ENCODE results near the gene RNU6-1.
A peak's percentile ranks its signal among the peaks of the same experiment; 100 is the strongest.

RNU6-1 gene

DNA sequence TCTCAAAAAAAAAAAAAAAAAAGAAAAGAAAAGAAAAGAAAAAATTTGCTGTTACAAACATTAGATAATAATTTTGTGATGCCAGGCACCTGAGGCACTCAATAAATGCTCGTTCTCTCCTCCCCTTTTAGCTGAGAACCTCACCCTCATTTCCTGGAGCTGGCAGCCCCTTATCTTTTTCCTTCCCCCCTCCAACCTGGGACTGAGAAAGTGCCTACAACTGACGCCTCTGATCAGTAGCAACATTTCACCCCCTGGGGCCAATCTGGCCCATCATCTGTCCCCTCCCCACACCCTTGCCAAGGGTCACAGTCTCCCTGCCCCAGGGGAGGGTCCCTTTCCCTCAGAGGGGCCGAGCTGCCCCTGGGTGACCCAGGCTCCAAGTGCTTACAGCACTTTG is 12.6 kb upstream of the RNU6-1 start:
- Histone ChIP-seq H3K4me1 (ENCODE audit: control insufficient read depth in 2 of 2, insufficient read depth in 1 of 2, low read depth in 1 of 2, low read length in 2 of 2) (no peaks in the 10 kb centered on the region), H3K79me1 (ENCODE audit: low read depth, low read length) (no peaks in the 10 kb centered on the region), H3K36me3 (replicated peaks in 1 of 2; ENCODE audit: control insufficient read depth in 2 of 2, insufficient read depth in 2 of 2, low read length in 2 of 2) (no peaks in the 10 kb centered on the region), H3K27ac (replicated peaks; ENCODE audit: low read length) (no peak overlapping the region), H3K18ac (ENCODE audit: low read length) (peak overlapping the region; percentile 63), H3K4ac (ENCODE audit: low read length) (no peak overlapping the region), H3K9me3 (replicated peaks in 1 of 2; ENCODE audit: control insufficient read depth in 2 of 2, insufficient read depth in 1 of 2, low read depth in 1 of 2, low read length in 2 of 2) (no peaks in the 10 kb centered on the region), H3K23ac (ENCODE audit: low read depth, low read length, poor library complexity) (no peak overlapping the region), H2AK5ac (ENCODE audit: low read depth, low read length) (no peak overlapping the region), H3K4me2 (ENCODE audit: insufficient read depth, low read length, poor library complexity, severe bottlenecking) (no peak overlapping the region), H2BK15ac (ENCODE audit: low read length) (no peak overlapping the region), H3K4me3 (ENCODE audit: low read length in 2 of 2) (no peak overlapping the region), H3K9ac (ENCODE audit: low read depth, low read length, poor library complexity) (no peak overlapping the region), H2AFZ (ENCODE audit: low read length) (peak overlapping the region; percentile 23), H4K91ac (ENCODE audit: low read depth, low read length, poor library complexity) (no peak overlapping the region), H3K14ac (ENCODE audit: low read length) (no peak overlapping the region), H3K27me3 (ENCODE audit: control insufficient read depth in 3 of 3, insufficient read depth in 3 of 3, low read depth in 1 of 3, low read length in 3 of 3) (peaks cover 0 to 3% (median 0%) of the 10 kb centered on the region in 3 experiments), H2BK5ac (ENCODE audit: low read length) (no peak overlapping the region), H2BK12ac (ENCODE audit: low read length) (no peak overlapping the region), H4K8ac (ENCODE audit: low read depth, low read length) (no peak overlapping the region), H2BK120ac (ENCODE audit: low read depth, low read length) (no peak overlapping the region)
- no CpG with 5 or more reads among the region's 3 CpGs for WGBS, 2 donors (ENCODE audit: extremely low coverage in 2 of 2, insufficient read length in 2 of 2, insufficient replicate concordance in 1 of 2)
- DNase-seq (ENCODE audit: low spot score) = no peak

DNA sequence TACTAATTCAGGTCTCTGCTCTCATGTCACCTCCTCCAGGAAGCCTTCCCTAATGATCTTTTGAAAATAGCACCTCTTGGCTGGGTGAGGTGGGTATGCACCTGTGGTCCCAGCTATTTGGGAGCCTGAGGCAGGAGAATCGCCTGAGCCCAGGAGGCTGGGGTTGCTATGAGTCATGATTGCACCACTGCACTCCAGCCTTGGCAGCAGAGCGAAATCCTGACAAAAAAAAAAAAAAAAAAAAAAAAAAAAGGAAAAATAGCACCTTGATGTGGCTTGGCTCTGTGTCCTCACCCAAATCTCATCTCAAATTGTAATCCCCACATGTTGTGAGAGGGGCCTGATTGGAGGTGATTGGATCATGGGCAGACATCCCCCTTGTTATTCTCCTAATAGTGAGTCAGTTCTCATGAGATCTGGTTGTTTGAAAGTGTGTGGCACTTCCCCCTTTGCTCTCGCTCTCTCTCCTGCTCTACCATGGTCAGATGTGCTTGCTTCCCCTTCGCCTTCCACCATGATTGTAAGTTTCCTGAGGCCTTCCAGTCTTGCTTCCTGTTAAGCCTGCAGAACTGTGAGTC is 11.2 kb upstream of the RNU6-1 start:
- Histone ChIP-seq H3K79me1 (ENCODE audit: low read depth, low read length) (no peaks in the 10 kb centered on the region), H3K9ac (ENCODE audit: low read depth, low read length, poor library complexity) (no peak overlapping the region), H2BK120ac (ENCODE audit: low read depth, low read length) (no peak overlapping the region), H3K27ac (replicated peaks; ENCODE audit: low read length) (no peak overlapping the region), H2AFZ (ENCODE audit: low read length) (no peak overlapping the region), H3K23ac (ENCODE audit: low read depth, low read length, poor library complexity) (no peak overlapping the region), H3K14ac (ENCODE audit: low read length) (no peak overlapping the region), H2BK5ac (ENCODE audit: low read length) (no peak overlapping the region), H3K36me3 (replicated peaks in 1 of 2; ENCODE audit: control insufficient read depth in 2 of 2, insufficient read depth in 2 of 2, low read length in 2 of 2) (no peaks in the 10 kb centered on the region), H3K18ac (ENCODE audit: low read length) (no peak overlapping the region), H3K4ac (ENCODE audit: low read length) (no peak overlapping the region), H4K8ac (ENCODE audit: low read depth, low read length) (no peak overlapping the region), H3K4me2 (ENCODE audit: insufficient read depth, low read length, poor library complexity, severe bottlenecking) (no peak overlapping the region), H3K9me3 (replicated peaks in 1 of 2; ENCODE audit: control insufficient read depth in 2 of 2, insufficient read depth in 1 of 2, low read depth in 1 of 2, low read length in 2 of 2) (no peaks in the 10 kb centered on the region), H3K4me1 (ENCODE audit: control insufficient read depth in 2 of 2, insufficient read depth in 1 of 2, low read depth in 1 of 2, low read length in 2 of 2) (peaks cover 0 to under 1% of the 10 kb centered on the region in 2 donors), H2BK12ac (ENCODE audit: low read length) (no peak overlapping the region), H2BK15ac (ENCODE audit: low read length) (no peak overlapping the region), H3K27me3 (ENCODE audit: control insufficient read depth in 3 of 3, insufficient read depth in 3 of 3, low read depth in 1 of 3, low read length in 3 of 3) (peaks cover 0 to 4% (median 0%) of the 10 kb centered on the region in 3 experiments), H2AK5ac (ENCODE audit: low read depth, low read length) (no peak overlapping the region), H4K91ac (ENCODE audit: low read depth, low read length, poor library complexity) (no peak overlapping the region), H3K4me3 (ENCODE audit: low read length in 2 of 2) (no peak overlapping the region)
- WGBS, 2 donors (ENCODE audit: extremely low coverage in 2 of 2, insufficient read length in 2 of 2, insufficient replicate concordance in 1 of 2) = no CpG with 5 or more reads among the region's 4 CpGs
- no peak for DNase-seq (ENCODE audit: low spot score)

DNA sequence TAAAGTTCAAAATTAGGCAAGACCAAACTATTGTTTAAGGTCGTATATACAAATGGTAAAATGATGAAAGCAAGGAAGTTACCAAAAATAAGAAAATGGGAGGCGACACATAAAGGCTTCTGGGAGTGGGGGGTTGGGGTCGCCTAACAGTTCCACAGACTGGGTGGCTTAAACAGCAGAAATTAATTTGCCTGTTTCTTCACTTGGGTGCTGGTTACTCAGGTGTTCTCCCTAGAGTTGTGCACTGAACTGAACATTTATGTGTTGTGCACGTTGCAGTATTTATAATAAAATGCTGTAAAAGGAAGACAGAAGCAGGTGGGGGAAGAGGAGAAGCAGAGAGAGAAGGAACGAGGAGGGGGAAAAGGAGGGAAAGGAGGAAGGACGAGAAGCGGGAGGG is 10.5 kb upstream of the RNU6-1 start:
- H2BK12ac ChIP-seq (ENCODE audit: low read length) = no peak overlapping the region
- H3K18ac ChIP-seq (ENCODE audit: low read length) = no peak overlapping the region
- H3K4me1 ChIP-seq (ENCODE audit: control insufficient read depth in 2 of 2, insufficient read depth in 1 of 2, low read depth in 1 of 2, low read length in 2 of 2) = peaks cover 0 to 5% of the 10 kb centered on the region in 2 donors
- no peak overlapping the region for H3K9ac ChIP-seq (ENCODE audit: low read depth, low read length, poor library complexity)
- no peak overlapping the region for H3K4me2 ChIP-seq (ENCODE audit: insufficient read depth, low read length, poor library complexity, severe bottlenecking)
- no peak overlapping the region for H3K4me3 ChIP-seq (ENCODE audit: low read length in 2 of 2)
- no peak overlapping the region for H2BK5ac ChIP-seq (ENCODE audit: low read length)
- DNase-seq (ENCODE audit: low spot score) = no peak
- H2AK5ac ChIP-seq (ENCODE audit: low read depth, low read length) = no peak overlapping the region
- no peak overlapping the region for H3K23ac ChIP-seq (ENCODE audit: low read depth, low read length, poor library complexity)
- no CpG with 5 or more reads among the region's 7 CpGs for WGBS, 2 donors (ENCODE audit: extremely low coverage in 2 of 2, insufficient read length in 2 of 2, insufficient replicate concordance in 1 of 2)
- no peak overlapping the region for H3K27ac ChIP-seq (replicated peaks; ENCODE audit: low read length)
- H4K8ac ChIP-seq (ENCODE audit: low read depth, low read length) = no peak overlapping the region
- no peak overlapping the region for H3K14ac ChIP-seq (ENCODE audit: low read length)
- no peaks in the 10 kb centered on the region for H3K9me3 ChIP-seq (replicated peaks in 1 of 2; ENCODE audit: control insufficient read depth in 2 of 2, insufficient read depth in 1 of 2, low read depth in 1 of 2, low read length in 2 of 2)
- H2BK120ac ChIP-seq (ENCODE audit: low read depth, low read length) = no peak overlapping the region
- no peak overlapping the region for H2BK15ac ChIP-seq (ENCODE audit: low read length)
- no peaks in the 10 kb centered on the region for H3K79me1 ChIP-seq (ENCODE audit: low read depth, low read length)
- no peak overlapping the region for H2AFZ ChIP-seq (ENCODE audit: low read length)
- H3K27me3 ChIP-seq (ENCODE audit: control insufficient read depth in 3 of 3, insufficient read depth in 3 of 3, low read depth in 1 of 3, low read length in 3 of 3) = peaks cover 0 to 6% (median 0%) of the 10 kb centered on the region in 3 experiments
- H4K91ac ChIP-seq (ENCODE audit: low read depth, low read length, poor library complexity) = no peak overlapping the region
- no peak overlapping the region for H3K4ac ChIP-seq (ENCODE audit: low read length)
- no peaks in the 10 kb centered on the region for H3K36me3 ChIP-seq (replicated peaks in 1 of 2; ENCODE audit: control insufficient read depth in 2 of 2, insufficient read depth in 2 of 2, low read length in 2 of 2)

DNA sequence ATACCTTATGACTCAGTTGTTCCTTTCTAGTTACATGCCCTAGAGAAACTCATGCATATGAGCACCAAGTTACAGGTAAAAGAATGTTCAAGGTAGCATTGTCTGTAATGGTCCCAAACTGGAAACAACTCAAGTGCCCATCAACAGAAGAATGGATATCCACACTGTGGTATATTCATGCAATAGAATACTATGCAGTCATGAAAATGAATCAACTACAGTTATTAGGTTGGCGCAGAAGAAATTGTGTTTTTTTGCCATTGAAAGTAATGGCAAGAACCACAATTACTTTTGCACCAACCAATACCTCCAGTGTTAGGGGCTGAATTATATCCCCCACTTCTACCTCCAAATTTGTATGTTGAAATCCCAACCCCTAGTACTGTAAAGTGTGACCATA is 9.7 kb upstream of the RNU6-1 start:
- Histone ChIP-seq H2AK5ac (ENCODE audit: low read depth, low read length) (no peak overlapping the region), H3K18ac (ENCODE audit: low read length) (no peak overlapping the region), H2BK15ac (ENCODE audit: low read length) (no peak overlapping the region), H4K8ac (ENCODE audit: low read depth, low read length) (no peak overlapping the region), H3K9me3 (replicated peaks in 1 of 2; ENCODE audit: control insufficient read depth in 2 of 2, insufficient read depth in 1 of 2, low read depth in 1 of 2, low read length in 2 of 2) (no peaks in the 10 kb centered on the region), H2AFZ (ENCODE audit: low read length) (no peak overlapping the region), H3K23ac (ENCODE audit: low read depth, low read length, poor library complexity) (no peak overlapping the region), H2BK5ac (ENCODE audit: low read length) (no peak overlapping the region), H2BK120ac (ENCODE audit: low read depth, low read length) (no peak overlapping the region), H3K4me3 (ENCODE audit: low read length in 2 of 2) (no peak overlapping the region), H3K79me1 (ENCODE audit: low read depth, low read length) (no peaks in the 10 kb centered on the region), H2BK12ac (ENCODE audit: low read length) (no peak overlapping the region), H3K4me2 (ENCODE audit: insufficient read depth, low read length, poor library complexity, severe bottlenecking) (no peak overlapping the region), H3K14ac (ENCODE audit: low read length) (no peak overlapping the region), H3K9ac (ENCODE audit: low read depth, low read length, poor library complexity) (no peak overlapping the region), H3K4ac (ENCODE audit: low read length) (no peak overlapping the region), H3K27ac (replicated peaks; ENCODE audit: low read length) (no peak overlapping the region), H4K91ac (ENCODE audit: low read depth, low read length, poor library complexity) (no peak overlapping the region), H3K27me3 (ENCODE audit: control insufficient read depth in 3 of 3, insufficient read depth in 3 of 3, low read depth in 1 of 3, low read length in 3 of 3) (peaks cover 0 to 10% (median 0%) of the 10 kb centered on the region in 3 experiments), H3K4me1 (ENCODE audit: control insufficient read depth in 2 of 2, insufficient read depth in 1 of 2, low read depth in 1 of 2, low read length in 2 of 2) (peaks cover 5 to 13% of the 10 kb centered on the region in 2 donors), H3K36me3 (replicated peaks in 1 of 2; ENCODE audit: control insufficient read depth in 2 of 2, insufficient read depth in 2 of 2, low read length in 2 of 2) (no peaks in the 10 kb centered on the region)
- DNase-seq (ENCODE audit: low spot score) = no peak
- no CpG with 5 or more reads among the region's 1 CpG for WGBS, 2 donors (ENCODE audit: extremely low coverage in 2 of 2, insufficient read length in 2 of 2, insufficient replicate concordance in 1 of 2)

Data from neuronal stem cell (in vitro differentiated cells).